GM15510 (cell line): ENCODE measurements around the gene ST3GAL3.

Experiments
- POLR2A ChIP-seq: IDR thresholded peaks from 3 replicates; pipeline ENCODE4 v1.6.1; 2011; ENCODE audit warnings: borderline replicate concordance; ENCODE audit not compliant: insufficient read length; ENCODE audit errors: extremely low read depth

Gene ST3GAL3

GRCh38 chr1:43760745-43761317 is 53.5 kb downstream of the ST3GAL3 start:
- TF ChIP-seq POLR2A, result no peak

GRCh38 chr1:43763497-43763973 is 56.2 kb downstream of the ST3GAL3 start:
- TF ChIP-seq POLR2A, result no peak

GRCh38 chr1:43764581-43764980 is 57.2 kb downstream of the ST3GAL3 start:
- no peak for TF ChIP-seq POLR2A

- no peak for TF ChIP-seq POLR2A
Observed at GRCh38 chr1:43766086-43766784, 58.9 kb downstream of the ST3GAL3 start.

- TF ChIP-seq POLR2A, result no peak
Observed at GRCh38 chr1:43766818-43767525, 59.6 kb downstream of the ST3GAL3 start.

- TF ChIP-seq POLR2A, result no peak
Observed at GRCh38 chr1:43768168-43768567, 60.8 kb downstream of the ST3GAL3 start.

GRCh38 chr1:43769350-43769908 is 62.1 kb downstream of the ST3GAL3 start:
- TF ChIP-seq POLR2A, result no peak

- no peak for TF ChIP-seq POLR2A
Observed at GRCh38 chr1:43770111-43770510, 62.8 kb downstream of the ST3GAL3 start.

GRCh38 chr1:43772978-43773377 is 65.6 kb downstream of the ST3GAL3 start:
- TF ChIP-seq POLR2A, result no peak

GRCh38 chr1:43773821-43774220 is 66.5 kb downstream of the ST3GAL3 start:
- TF ChIP-seq POLR2A, result no peak

- TF ChIP-seq POLR2A, result no peak
Observed at GRCh38 chr1:43774359-43774758, 67.0 kb downstream of the ST3GAL3 start.

- TF ChIP-seq POLR2A, result no peak
Observed at GRCh38 chr1:43776043-43776761, 68.9 kb downstream of the ST3GAL3 start.

GRCh38 chr1:43779266-43779665 is 71.9 kb downstream of the ST3GAL3 start:
- TF ChIP-seq POLR2A, result no peak

GRCh38 chr1:43779805-43780403 is 72.6 kb downstream of the ST3GAL3 start:
- no peak for TF ChIP-seq POLR2A
